Stimulated activated CD8-positive, alpha-beta memory T cell treated with anti-CD3 and anti-CD28 coated beads, Interleukin-2, amount 100 ng/mL, for 1 hour (primary cell): ENCODE measurements around the gene SPTLC2.
A peak's percentile ranks its signal among the peaks of the same experiment; 100 is the strongest.
"Not testable (repeated sequence)": the region's sequence is repeated elsewhere in the genome, so short reads cannot be mapped to it uniquely, and the experiment has no call there.

Experiments
- DNase-seq, 2 donors: peaks; one replicate each; pipeline ENCODE4 v3.0.0-alpha.2; 2020; ENCODE audit warnings: low read depth in 2 of 2

The SPTLC2 gene

DNA sequence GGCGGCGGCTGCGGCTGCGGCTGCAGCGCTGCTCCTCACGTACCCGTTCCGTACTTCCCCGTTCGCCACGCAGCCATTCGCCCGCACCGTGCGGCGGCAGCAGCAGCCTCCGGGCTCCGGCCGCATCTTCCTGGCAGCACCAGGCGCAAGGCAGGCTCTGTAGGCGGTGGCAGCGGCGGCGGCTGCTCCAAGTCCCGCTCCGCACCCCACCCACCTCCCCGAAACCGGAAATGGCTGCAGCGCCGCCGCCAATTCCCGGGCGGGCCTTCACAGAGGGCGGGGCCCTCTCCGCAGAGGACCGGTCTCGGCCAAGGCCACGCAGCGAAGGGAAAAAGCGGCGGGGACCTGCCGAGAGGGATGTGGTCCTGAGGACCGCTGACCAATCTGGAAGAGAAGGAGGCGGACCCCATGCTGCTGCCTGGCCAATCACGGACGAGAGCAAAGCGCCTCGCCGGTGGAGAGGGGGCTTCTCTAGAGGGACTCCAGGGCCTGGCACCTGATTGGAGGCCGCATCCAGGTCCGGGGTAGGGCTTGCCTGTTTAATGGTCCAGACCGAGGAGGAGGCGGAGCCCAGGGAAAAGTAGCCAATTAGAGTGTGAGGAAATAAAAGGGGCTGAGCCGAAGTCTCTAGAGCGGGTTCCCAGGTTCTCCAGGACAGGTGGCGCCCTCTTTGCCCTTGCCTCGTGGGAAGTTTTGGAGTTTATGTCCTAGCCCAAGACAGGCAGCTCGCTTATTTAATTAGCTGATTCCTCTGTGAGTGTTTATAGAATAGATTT is at the start of gene SPTLC2:
Gene SPTLC2, minus strand, starts transcription at position 184 of the 776 bp plus-strand sequence. Its CDS starts 58 bp downstream, at position 126.
- peak; percentile 93 to 95 for DNase-seq

- DNase-seq = no peak
Observed at GRCh38 chr14:77663293-77663692, 46.9 kb upstream of the SPTLC2 start.

DNA sequence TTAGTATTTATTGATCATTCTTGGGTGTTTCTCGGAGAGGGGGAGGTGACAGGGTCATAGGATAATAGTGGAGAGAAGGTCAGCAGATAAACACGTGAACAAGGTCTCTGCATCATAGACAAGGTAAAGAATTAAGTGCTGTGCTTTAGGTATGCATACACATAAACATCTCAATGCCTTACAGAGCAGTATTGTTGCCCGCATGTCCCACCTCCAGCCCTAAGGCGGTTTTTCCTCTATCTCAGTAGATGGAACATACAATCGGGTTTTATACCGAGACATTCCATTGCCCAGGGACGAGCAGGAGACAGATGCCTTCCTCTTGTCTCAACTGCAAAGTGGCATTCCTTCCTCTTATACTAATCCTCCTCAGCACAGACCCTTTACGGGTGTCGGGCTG is 45.1 kb upstream of the SPTLC2 start:
- not testable (repeated sequence) for DNase-seq

DNA sequence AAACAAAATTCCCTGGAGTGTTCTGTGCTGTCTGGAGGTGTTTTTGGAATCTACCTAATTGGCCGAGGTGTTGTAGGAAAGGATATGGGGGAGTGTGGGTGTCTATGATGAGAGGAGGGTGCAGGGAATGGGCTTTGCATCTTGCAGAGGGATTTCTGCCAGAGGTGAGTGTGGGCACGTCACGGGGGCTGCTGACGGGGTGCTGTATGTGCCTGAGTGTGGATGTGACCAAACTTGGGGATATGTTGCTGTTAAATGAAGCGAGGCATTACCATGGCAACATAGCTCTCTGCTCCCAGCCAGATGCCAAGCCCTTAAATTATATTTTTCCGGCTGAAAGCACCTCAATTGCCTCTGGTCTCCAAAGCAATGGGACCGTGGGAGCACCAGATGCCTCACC is 44.3 kb upstream of the SPTLC2 start:
- no peak for DNase-seq

DNA sequence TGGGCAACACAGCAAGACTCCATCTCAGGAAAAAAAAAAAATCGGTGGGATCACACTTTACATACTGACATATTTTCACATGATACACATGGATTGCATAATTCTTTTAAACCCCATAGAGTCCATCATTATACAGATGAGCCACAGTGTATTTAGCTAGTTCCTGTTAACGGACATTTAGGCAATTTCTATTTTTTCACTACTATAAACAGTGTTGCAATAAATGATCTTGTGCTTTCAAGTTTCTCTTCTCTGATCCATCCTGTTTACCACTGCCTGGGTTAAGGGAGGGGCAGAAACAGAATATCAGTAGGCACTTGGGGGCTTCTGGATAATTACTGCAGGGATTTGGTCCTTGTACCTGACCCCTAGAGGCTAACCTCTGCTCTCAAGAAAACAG is 43.4 kb upstream of the SPTLC2 start:
- no peak for DNase-seq

GRCh38 chr14:77657280-77657679 is 40.8 kb upstream of the SPTLC2 start:
- DNase-seq = no peak

- no peak for DNase-seq
Observed at GRCh38 chr14:77654001-77654441, 37.6 kb upstream of the SPTLC2 start.

GRCh38 chr14:77649326-77649725 is 32.9 kb upstream of the SPTLC2 start:
- DNase-seq = no peak

- DNase-seq = no peak
Observed at GRCh38 chr14:77648520-77649200, 32.2 kb upstream of the SPTLC2 start.

DNA sequence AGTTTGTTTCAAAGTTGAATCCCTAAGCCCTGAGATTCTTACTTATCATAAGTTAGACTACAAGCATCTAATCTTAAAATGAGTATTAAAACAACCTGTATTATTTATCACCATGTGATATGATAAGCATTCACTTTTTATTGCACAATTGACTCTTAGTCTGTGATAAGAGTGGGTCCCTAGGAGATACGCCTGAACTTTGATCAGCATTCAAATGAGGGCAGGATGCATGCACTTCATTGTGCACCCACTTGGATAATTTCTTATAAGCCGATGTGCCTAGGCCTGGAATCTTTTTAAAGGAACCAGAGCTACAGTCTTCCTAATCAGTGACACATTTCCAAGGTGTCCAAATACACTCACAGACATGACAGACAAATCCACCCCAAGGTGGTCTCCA is 31.4 kb upstream of the SPTLC2 start:
- no peak for DNase-seq

- DNase-seq = no peak
Observed at GRCh38 chr14:77646907-77647306, 30.5 kb upstream of the SPTLC2 start.

- DNase-seq = no peak
Observed at GRCh38 chr14:77645520-77646230, 29.2 kb upstream of the SPTLC2 start.

GRCh38 chr14:77642407-77642806 is 26.0 kb upstream of the SPTLC2 start:
- DNase-seq = no peak

DNA sequence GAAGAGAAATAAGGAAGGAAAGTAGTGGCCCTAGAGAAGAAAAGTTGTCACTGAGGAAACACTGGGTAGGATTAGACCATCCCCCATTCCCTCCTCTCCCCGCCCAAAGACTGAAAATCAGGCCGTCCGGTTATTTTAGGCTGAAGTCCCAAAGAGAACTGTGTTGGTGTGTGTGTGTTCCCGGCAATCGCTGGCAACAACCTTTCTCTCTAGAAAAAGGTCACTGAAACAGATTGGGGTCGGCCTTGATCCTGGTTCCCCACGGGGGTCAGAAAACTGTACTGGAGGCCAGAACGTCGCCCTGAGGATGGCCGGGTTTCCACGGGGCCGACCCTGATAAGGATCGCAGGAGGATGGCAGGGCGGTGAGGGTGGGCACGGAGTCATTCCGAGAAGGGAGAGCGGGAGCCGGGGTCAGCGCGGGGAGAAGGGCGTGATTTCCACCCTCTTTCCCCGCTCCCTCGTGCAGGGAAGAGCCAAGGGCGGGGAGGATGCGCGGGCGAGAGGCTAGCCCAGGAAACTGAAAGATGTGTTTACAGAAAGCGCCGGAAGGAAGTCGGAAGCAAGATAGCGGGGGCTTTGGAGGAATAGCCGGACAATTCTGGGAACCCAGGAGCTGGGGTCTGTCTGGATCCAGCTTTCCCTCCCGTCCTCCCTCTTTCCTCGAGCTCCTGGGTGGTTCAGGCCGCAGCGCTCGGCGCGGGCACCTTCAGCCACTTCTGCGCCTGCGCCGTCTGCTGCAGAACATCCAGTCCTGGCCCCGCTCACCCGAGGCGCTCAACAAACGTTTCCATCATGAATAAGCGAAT is 25.3 kb upstream of the SPTLC2 start:
- DNase-seq = peak; percentile 38 to 50

DNA sequence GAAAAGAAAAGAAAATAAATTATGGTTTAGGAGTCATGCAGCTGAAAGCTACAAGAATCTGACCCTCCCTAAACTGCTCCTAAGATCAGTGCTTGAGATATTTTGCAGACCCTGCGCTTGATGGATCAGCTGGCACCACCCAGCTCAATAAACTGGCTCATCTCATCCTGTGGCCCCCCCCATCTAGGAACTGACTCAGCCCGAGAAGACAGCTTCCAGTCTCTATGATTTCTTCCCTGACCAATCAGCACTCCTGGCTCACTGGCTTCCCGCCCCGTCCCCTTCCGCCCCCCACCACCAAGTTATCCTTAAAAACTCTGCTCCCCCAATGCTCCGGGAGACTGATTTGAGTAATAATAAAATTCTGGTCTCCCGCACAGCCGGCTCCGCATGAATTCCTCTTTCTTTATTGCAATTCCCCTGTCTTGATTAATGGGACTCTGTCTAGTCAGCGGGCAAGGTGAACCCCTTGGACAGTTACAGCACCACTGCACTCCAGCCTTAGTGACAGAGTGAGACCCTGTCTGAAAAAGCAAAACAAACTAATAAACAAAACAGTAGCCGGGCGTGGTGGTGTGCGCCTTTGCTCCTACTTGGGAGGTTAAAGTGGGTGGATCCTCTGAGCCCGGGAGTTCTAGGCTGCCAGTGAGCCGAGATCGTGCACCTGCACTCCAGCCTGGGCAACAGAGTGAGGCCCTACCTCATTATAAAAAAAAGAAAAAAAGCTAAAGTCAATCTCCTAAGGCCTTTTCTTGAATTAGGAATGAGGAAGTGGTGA is 24.5 kb upstream of the SPTLC2 start:
- DNase-seq = no peak

DNA sequence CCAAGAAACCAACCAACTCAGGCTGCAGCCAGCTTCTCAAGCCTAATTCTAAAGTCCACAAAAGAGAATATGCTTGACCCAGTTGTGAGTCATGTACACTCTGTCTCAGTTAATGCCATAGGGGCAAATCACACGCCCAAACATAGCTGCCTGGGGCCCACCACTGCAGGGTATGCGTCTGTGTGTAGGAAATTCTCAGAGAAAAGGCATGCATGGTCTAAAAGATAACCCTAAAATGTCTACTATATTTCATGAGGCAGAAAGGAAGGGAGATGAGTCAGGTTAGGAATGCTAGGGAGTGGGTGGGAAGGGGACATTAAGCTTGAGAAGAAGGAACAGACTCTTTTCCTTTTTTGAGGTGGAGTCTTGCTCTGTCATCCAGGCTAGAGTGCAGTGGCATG is 22.3 kb upstream of the SPTLC2 start:
- DNase-seq = no peak

DNA sequence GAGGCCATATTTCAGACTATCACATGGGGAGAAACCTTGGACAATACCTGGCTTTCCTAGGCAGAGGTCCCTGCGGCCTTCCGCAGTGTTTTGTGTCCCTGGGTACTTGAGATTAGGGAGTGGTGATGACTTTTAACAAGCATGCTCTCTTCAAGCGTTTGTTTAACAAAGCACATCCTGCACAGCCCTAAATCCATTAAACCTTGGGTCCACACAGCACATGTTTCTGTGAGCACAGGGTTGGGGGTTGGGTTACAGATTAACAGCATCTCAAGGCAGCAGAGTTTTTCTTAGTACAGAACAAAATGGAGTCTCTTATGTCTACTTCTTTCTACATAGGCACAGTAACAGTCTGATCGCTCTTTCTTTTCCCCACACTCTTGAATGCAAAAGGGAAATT is 19.4 kb upstream of the SPTLC2 start:
- not testable (repeated sequence) for DNase-seq

DNA sequence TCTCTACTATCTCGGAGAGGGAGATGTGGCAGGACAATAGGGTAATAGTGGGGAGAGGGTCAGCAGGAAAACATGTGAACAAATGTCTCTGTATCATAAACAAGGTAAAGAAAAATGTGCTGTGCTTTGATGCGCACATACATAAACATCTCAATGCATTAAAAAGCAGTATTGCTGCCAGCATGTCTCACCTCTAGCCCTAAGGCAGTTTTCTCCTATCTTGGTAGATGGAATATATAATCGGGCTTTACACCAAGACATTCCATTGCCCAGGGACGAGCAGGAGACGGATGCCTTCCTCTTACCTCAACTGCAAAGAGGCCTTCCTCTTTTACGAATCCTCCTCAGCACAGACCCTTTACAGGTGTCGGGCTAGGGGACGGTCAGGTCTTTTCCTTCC is 19.0 kb upstream of the SPTLC2 start:
- DNase-seq = not testable (repeated sequence)

DNA sequence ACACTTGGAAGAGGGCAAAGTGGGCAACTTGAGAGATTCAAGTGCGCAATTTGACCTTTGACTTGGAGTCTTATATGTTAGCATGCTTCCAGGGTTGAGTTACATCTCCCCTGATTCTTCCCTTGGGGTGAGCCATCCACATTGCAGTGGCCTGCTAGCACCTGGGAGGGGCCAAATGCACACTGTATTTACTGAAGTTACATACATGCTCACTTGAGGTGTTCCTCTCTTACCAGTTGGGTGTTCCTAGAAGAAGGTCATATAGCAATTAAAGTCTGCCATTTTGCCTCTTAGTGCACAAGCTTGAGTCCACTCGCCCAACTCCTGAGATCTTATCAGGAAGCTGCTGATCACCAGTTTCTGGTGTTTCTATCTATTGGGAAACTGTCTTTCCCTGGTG is 13.7 kb upstream of the SPTLC2 start:
- no peak for DNase-seq

DNA sequence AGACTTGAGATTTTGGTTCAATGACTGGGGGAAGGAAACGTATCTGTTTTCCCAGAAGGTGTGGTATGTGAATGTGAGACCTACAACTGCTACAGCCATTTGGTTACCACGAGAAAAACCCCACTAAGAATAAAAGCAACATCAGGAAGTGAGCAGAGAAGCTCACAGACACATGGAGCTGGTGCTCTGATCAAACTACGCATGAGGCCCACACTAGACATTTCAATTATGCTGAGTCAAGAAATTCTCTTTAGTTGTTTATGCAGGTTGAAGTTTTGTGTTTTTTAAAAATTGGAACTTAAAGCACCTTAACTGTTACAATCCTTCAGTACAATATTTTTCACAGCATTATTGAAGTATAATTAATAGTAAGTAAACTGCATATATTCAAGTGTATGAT is 8.9 kb upstream of the SPTLC2 start:
- DNase-seq = no peak

DNA sequence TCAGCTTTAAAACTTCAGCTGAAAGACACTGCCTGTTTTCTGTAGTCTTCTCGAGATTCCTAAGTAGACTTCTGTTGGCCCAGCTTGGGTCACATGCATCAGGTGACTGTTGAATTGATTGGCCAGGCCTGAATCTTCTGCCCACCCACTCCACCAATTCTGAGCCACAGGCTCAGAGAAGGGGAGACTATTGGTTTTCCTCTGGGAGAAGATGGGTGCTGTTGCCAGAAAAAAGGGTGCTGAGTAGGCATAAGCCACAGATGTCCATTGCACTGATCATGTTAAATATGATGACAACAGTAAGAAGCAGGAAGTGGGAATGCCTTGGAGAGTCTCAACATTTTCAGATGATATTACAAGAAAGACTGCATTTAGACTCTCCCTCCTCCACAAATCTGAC is 6.8 kb upstream of the SPTLC2 start:
- no peak for DNase-seq
